ENCODE measurements around the gene NCOA4.

The NCOA4 gene

GRCh38 chr10:46031648-46032532 is 1.5 kb upstream of the NCOA4 start:
- DNase-seq (ENCODE audit: low read depth in 1 of 2, low spot score in 1 of 2), result peak in 1 of 2 experiments; percentile 38
- H3K27me3 ChIP-seq (ENCODE audit: insufficient read depth, poor library complexity, severe bottlenecking), result no peaks in the 10 kb centered on the region
- no peak for TF ChIP-seq POLR2AphosphoS5 (IDR thresholded peaks at IDR 0.05; ENCODE audit: low read depth)
- no peak for TF ChIP-seq REST (IDR thresholded peaks at IDR 0.05; ENCODE audit: insufficient replicate concordance, low read depth)
- TF ChIP-seq GABPA (IDR thresholded peaks at IDR 0.05; ENCODE audit: low read depth), result no peak
- no peak for TF ChIP-seq CTCF (IDR thresholded peaks at IDR 0.05; ENCODE audit: insufficient read depth, low read length)
- peak; percentile 52; the same call in 1 of the 2 replicates for TF ChIP-seq SPI1 (IDR thresholded peaks at IDR 0.05; ENCODE audit: borderline replicate concordance, low read depth)
- no peak overlapping the region for H3K4me3 ChIP-seq (replicated peaks; ENCODE audit: insufficient read depth, low read length)
- peak overlapping the region; percentile 95 for H3K27ac ChIP-seq (replicated peaks)

- 0 out of 2 replicates have a peak, but pooled peaks have one; percentile 19 for TF ChIP-seq POLR2AphosphoS5 (IDR thresholded peaks at IDR 0.05; ENCODE audit: low read depth)
- TF ChIP-seq SPI1 (IDR thresholded peaks at IDR 0.05; ENCODE audit: borderline replicate concordance, low read depth), result no peak
- no peaks in the 10 kb centered on the region for H3K27me3 ChIP-seq (ENCODE audit: insufficient read depth, poor library complexity, severe bottlenecking)
- H3K27ac ChIP-seq (replicated peaks), result peak overlapping the region; percentile 95
- H3K4me3 ChIP-seq (replicated peaks; ENCODE audit: insufficient read depth, low read length), result peak overlapping the region; percentile 82
- DNase-seq (ENCODE audit: low read depth in 1 of 2, low spot score in 1 of 2), result no peak
These were observed 877 bp downstream of the NCOA4 start for GRCh38 chr10:46029461-46030030.

GRCh38 chr10:46028584-46029460 is 1.6 kb downstream of the NCOA4 start:
- H3K4me3 ChIP-seq (replicated peaks; ENCODE audit: insufficient read depth, low read length), result peak overlapping the region; percentile 82
- peak in 1 of 2 experiments; percentile 63 for DNase-seq (ENCODE audit: low read depth in 1 of 2, low spot score in 1 of 2)
- H3K27ac ChIP-seq (replicated peaks), result peak overlapping the region; percentile 95
- no peak for TF ChIP-seq GABPA (IDR thresholded peaks at IDR 0.05; ENCODE audit: low read depth)
- TF ChIP-seq REST (IDR thresholded peaks at IDR 0.05; ENCODE audit: insufficient replicate concordance, low read depth), result no peak
- TF ChIP-seq CTCF (IDR thresholded peaks at IDR 0.05; ENCODE audit: insufficient read depth, low read length), result peak; percentile 50
- no peak for TF ChIP-seq SPI1 (IDR thresholded peaks at IDR 0.05; ENCODE audit: borderline replicate concordance, low read depth)
- TF ChIP-seq POLR2AphosphoS5 (IDR thresholded peaks at IDR 0.05; ENCODE audit: low read depth), result peak; percentile 17; the same call in 1 of the 2 replicates
- no peaks in the 10 kb centered on the region for H3K27me3 ChIP-seq (ENCODE audit: insufficient read depth, poor library complexity, severe bottlenecking)

Measured in HL-60 (cell line).